DOHH2 (cell line): ENCODE results near the gene IL13RA1.

ENCODE experiments used
- H3F3A ChIP-seq: fragments of 200-600 bp; sonication (generic), shearing (Covaris generic); 2 replicates; pipeline ENCODE4 v1.6.0; 2016; ENCODE audit warnings: antibody characterized with exemption, mild to moderate bottlenecking; ENCODE audit not compliant: control insufficient read depth, insufficient read depth
- H3K27ac ChIP-seq: fragments of 200-600 bp; sonication (generic); 2 replicates; pipeline ENCODE4 v1.5.1; 2014; ENCODE audit warnings: low read depth, mild to moderate bottlenecking, low read length, moderate library complexity
- H3K27me3 ChIP-seq: fragments of 200-600 bp; sonication (generic); 2 replicates; pipeline ENCODE4 v1.6.1; 2014; ENCODE audit warnings: mild to moderate bottlenecking, low read length, mixed read lengths; ENCODE audit not compliant: control insufficient read depth
- H3K36me3 ChIP-seq: fragments of 200-600 bp; sonication (generic); 2 replicates; pipeline ENCODE4 v1.6.1; 2014; ENCODE audit warnings: mild to moderate bottlenecking, low read length, moderate library complexity, mixed read lengths; ENCODE audit not compliant: control insufficient read depth
- H3K4me1 ChIP-seq: fragments of 200-600 bp; sonication (generic); 2 replicates; pipeline ENCODE4 v1.6.1; 2014; ENCODE audit warnings: mild to moderate bottlenecking, low read length, mixed read lengths; ENCODE audit not compliant: control insufficient read depth
- H3K4me2 ChIP-seq: fragments of 200-600 bp; sonication (generic); 2 replicates; pipeline ENCODE4 v1.6.0; 2014; ENCODE audit warnings: mild to moderate bottlenecking, low read length, moderate library complexity
- H3K4me3 ChIP-seq: fragments of 200-600 bp; sonication (generic); 2 replicates; pipeline ENCODE4 v1.5.1; 2014; ENCODE audit warnings: mild to moderate bottlenecking, low read length, mixed read lengths
- H3K79me2 ChIP-seq: fragments of 200-600 bp; sonication (generic); 2 replicates; pipeline ENCODE4 v1.6.1; 2014; ENCODE audit warnings: mild to moderate bottlenecking, low read length, mixed read lengths; ENCODE audit not compliant: control insufficient read depth
- H3K9me2 ChIP-seq: fragments of 200-600 bp; sonication (generic); replicated peaks from 2 replicates; pipeline ENCODE4 v1.6.1; 2014; ENCODE audit warnings: mild to moderate bottlenecking, low read length, mixed read lengths; ENCODE audit not compliant: control insufficient read depth
- H3K9me3 ChIP-seq: fragments of 200-600 bp; sonication (generic); 2 replicates; pipeline ENCODE4 v1.6.1; 2014; ENCODE audit warnings: antibody characterized with exemption, low read length, mixed read lengths; ENCODE audit not compliant: control insufficient read depth, insufficient read depth
- H4K20me1 ChIP-seq: fragments of 200-600 bp; sonication (generic); 2 replicates; pipeline ENCODE4 v1.6.0; 2014; ENCODE audit warnings: low read depth, mild to moderate bottlenecking, antibody characterized with exemption, low read length, moderate library complexity; ENCODE audit not compliant: control insufficient read depth, insufficient read depth
- CTCF ChIP-seq: fragments of 200-600 bp; sonication (generic); IDR thresholded peaks from one replicate; pipeline ENCODE4 v1.5.1; 2014; ENCODE audit warnings: antibody characterized with exemption, mild to moderate bottlenecking, low read depth, low read length; ENCODE audit not compliant: poor library complexity, severe bottlenecking
- EZH2phosphoT487 ChIP-seq: fragments of 200-600 bp; sonication (generic); IDR thresholded peaks from 2 replicates; pipeline ENCODE4 v1.6.1; 2017; ENCODE audit warnings: borderline replicate concordance, mild to moderate bottlenecking, antibody characterized with exemption, low read length, moderate library complexity, mixed read lengths

Gene IL13RA1

GRCh38 chrX:118726887-118727685, at the start of gene IL13RA1:
IL13RA1 (plus strand) TSS chrX:118727606; CDS start chrX:118727639, 33 bp downstream.
- Histone ChIP-seq H3K4me1 (peaks cover 18% of the 10 kb centered on the region), H3K9me3 (no peaks in the 10 kb centered on the region), H3K9me2 (no peaks in the 10 kb centered on the region), H3K36me3 (no peaks in the 10 kb centered on the region), H4K20me1 (no peaks in the 10 kb centered on the region), H3K27ac (no peak within 1 kb of the TSS), H3K4me3 (peak within 1 kb of the TSS; percentile 54), H3F3A (no peaks in the 10 kb centered on the region), H3K27me3 (peaks cover 25% of the 10 kb centered on the region), H3K4me2 (peak within 1 kb of the TSS; percentile 58), H3K79me2 (no peaks in the 10 kb centered on the region)
- TF ChIP-seq EZH2phosphoT487: no peak
- no peak for TF ChIP-seq CTCF

GRCh38 chrX:118679290-118679689, 48.1 kb upstream of the IL13RA1 start:
- no peaks in the 10 kb centered on the region for H3K27me3 ChIP-seq
- no peak overlapping the region for H3K4me2 ChIP-seq
- no peak overlapping the region for H3K27ac ChIP-seq
- H3K9me3 ChIP-seq: no peaks in the 10 kb centered on the region
- H3K4me3 ChIP-seq: no peak overlapping the region
- no peaks in the 10 kb centered on the region for H3F3A ChIP-seq
- H4K20me1 ChIP-seq: no peaks in the 10 kb centered on the region
- 0 out of 2 replicates have a peak, but pooled peaks cover 9% of the 10 kb centered on the region for H3K36me3 ChIP-seq
- no peaks in the 10 kb centered on the region for H3K9me2 ChIP-seq
- TF ChIP-seq CTCF (no peak), EZH2phosphoT487 (no peak)
- peaks cover 18% of the 10 kb centered on the region for H3K4me1 ChIP-seq
- no peaks in the 10 kb centered on the region for H3K79me2 ChIP-seq

GRCh38 chrX:118682258-118683014, 45.0 kb upstream of the IL13RA1 start:
- Histone ChIP-seq H3F3A (no peaks in the 10 kb centered on the region), H3K27ac (no peak overlapping the region), H3K4me2 (peak overlapping the region; percentile 26), H3K79me2 (no peaks in the 10 kb centered on the region), H3K9me3 (no peaks in the 10 kb centered on the region), H3K9me2 (no peaks in the 10 kb centered on the region), H3K4me1 (peaks cover 18% of the 10 kb centered on the region), H3K27me3 (no peaks in the 10 kb centered on the region), H4K20me1 (no peaks in the 10 kb centered on the region), H3K36me3 (peaks cover 13% of the 10 kb centered on the region; the same call in 1 of the 2 replicates), H3K4me3 (0 out of 2 replicates have a peak overlapping the region, but pooled peaks have one; percentile 22)
- no peak for TF ChIP-seq EZH2phosphoT487
